ENCODE measurements around the gene BCL11A.

The BCL11A gene

DNA sequence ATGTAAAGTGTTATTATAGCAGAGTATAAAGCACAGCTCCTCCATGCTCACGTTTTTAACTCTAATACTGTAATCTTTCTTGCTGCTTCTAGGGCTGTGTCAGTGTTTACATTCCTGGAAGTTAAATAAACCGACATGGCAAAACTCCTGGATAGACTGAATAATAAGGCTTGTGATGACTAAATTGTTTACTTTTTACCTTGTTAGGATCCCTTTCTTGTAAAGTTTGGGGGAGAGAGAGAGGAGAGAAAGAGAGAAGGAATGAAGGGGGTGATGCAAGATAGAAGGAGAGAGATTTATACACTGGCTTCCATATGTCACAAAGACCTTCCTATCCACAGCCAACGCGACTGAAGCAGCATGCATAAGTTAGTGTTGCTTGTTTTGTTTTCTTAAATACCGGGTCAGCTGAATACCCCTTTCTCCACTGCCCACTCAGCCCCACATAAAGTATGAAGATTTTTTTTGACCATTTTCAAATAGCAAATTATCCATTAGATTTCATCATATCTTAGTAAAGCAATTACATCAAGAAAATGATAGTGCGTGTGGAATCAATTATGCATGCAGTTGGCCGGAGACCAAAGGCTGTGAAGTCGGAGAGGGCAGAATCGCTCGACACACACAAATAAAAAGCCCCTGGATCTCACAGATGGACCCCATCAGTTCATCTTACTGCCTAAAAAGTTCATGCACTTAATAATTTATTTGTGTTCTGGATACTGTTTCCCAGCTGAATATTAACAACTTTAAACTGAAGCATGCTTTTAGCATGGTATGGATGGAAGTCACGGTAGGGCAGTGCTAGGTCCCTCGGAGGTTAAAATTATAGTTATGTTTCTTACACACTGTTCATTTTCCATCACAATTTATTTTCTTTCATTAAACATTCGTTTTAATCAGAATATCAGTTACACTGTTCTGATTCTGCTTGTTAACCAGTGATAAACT lies 20.1 kb downstream of the BCL11A start:
- Mint-ChIP-seq H3K27ac (no peak overlapping the region), H3K4me1 (ENCODE audit: low read depth) (peaks cover 76% of the 10 kb centered on the region), H3K27me3 (no peaks in the 10 kb centered on the region), H3K4me3 (no peak overlapping the region), H3K36me3 (ENCODE audit: low read depth) (peaks cover 36% of the 10 kb centered on the region), H3K9me3 (no peaks in the 10 kb centered on the region)
- intact Hi-C loops (cut with micrococcal nuclease) = no loop called here

DNA sequence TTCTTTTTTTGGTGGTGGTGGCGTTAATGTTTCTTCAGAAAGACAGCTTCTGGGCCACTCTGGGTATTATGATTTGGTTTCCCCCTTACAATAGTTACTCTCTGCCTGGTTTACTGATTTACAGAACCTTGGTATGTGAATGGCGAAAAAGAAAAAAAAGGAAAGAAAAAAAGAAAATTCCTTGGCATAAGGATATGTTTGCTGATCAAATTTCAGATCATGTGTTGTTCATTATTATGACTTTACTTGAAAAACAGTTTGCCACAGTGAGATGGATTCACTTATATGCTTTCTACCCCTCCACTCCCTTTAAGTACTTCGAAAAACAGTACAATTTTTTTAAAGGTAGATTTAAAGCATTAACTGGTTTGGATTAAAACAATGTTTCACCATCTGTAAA lies 21.0 kb downstream of the BCL11A start:
- Mint-ChIP-seq H3K4me3 (no peak overlapping the region), H3K27me3 (no peaks in the 10 kb centered on the region), H3K4me1 (ENCODE audit: low read depth) (peaks cover 85% of the 10 kb centered on the region), H3K36me3 (ENCODE audit: low read depth) (peaks cover 37% of the 10 kb centered on the region), H3K9me3 (no peaks in the 10 kb centered on the region), H3K27ac (peak overlapping the region; percentile 68)
- intact Hi-C loops (cut with micrococcal nuclease) = no loop called here

DNA sequence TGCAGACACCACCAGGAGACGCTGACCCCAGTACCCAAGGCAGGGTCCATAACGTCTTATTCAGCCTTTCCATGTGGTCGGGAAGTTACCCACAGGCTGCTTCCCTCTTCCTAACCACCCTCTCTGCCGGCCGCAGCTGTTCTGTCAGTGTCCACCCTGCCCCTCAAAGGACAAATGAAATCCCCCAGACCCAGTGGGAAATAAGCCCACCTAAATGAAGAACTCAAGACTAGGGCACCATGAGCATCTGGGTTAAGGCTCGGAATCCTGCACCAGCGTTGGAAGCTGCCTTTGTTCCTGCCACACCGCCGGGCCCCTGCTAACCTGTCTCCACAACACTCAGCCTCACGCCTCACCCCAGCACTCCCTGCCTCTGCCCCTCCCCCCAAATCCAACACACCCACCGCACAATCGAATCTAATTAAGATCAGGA lies 21.7 kb downstream of the BCL11A start:
- no peak overlapping the region for H3K4me3 Mint-ChIP-seq
- intact Hi-C loops (cut with micrococcal nuclease) = no loop called here
- H3K4me1 Mint-ChIP-seq (ENCODE audit: low read depth) = peaks cover 92% of the 10 kb centered on the region
- no peaks in the 10 kb centered on the region for H3K27me3 Mint-ChIP-seq
- H3K36me3 Mint-ChIP-seq (ENCODE audit: low read depth) = peaks cover 44% of the 10 kb centered on the region
- peak overlapping the region; percentile 68 for H3K27ac Mint-ChIP-seq
- H3K9me3 Mint-ChIP-seq = no peaks in the 10 kb centered on the region

DNA sequence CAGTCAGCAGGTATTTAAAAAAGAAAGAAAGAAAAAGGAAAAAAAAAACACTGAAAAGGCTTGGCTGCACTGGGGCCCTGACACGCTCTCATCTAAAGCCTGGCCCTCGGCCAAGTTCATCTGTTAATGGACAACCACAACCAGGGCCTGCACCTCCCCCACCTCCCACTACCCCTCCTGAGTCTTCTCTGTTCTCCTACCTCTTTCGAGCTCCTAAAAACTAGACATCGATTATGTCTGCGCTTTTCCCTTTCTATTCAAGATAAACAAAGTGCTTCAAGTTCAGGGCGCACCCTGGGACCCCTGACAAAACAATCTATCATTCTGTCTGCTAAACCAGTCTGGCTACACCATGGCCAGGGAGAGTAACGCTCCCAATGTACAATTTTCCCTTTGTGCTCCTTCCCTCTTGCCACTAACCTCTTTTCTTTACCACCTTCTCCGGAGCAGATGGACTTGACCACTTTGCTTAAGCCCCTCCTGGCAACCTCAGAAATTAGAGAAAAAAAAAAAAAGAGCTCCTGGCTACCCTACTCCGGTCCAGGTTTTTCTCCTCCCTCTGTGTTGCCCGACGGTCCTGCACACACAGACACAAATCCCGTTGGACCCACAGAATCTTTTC lies 22.7 kb downstream of the BCL11A start:
- H3K36me3 Mint-ChIP-seq (ENCODE audit: low read depth) = peaks cover 38% of the 10 kb centered on the region
- H3K9me3 Mint-ChIP-seq = no peaks in the 10 kb centered on the region
- H3K27ac Mint-ChIP-seq = peak overlapping the region; percentile 68
- peaks cover 86% of the 10 kb centered on the region for H3K4me1 Mint-ChIP-seq (ENCODE audit: low read depth)
- intact Hi-C loops (cut with micrococcal nuclease) = no loop called here
- peak overlapping the region; percentile 55 for H3K4me3 Mint-ChIP-seq
- H3K27me3 Mint-ChIP-seq = no peaks in the 10 kb centered on the region

DNA sequence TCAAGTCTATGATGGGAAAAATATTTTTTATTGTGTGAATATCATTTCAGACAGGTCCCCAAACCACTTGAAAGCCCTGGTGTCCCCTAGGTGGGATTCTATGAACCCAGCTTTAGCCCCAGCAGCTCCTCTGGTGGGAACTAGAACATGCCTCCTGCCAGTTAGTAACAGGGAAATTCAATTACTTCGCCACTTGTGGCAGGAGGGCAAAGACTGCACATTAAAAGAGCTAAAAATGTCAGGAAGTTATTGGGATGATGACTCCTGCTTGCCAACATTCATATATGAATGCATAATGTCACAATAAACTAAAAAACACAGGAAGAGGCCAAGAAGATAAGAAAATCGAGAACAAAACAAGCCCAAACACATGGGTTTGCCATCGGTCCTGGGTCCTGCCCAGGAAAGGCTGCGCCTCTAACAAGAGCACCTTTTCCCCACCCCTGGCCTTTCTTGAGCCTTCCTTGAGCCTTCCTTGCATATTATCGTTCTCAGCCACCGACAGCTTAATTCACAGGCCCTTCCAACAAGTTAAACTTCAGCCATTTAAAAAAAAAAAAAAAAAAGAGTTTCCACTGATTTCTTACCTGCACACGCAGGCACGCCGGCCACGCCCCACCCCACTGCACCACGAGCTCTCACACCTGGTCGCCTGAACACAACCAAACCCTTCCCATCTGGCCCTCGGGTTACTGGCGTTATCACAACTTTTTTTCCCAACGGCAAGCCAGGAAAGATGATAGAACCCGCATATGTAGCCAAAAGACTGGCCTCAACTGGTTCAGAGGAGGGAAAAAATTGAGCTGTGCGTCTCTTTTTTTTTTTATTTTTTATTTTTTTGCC lies 23.4 kb downstream of the BCL11A start:
- peaks cover 43% of the 10 kb centered on the region for H3K36me3 Mint-ChIP-seq (ENCODE audit: low read depth)
- H3K9me3 Mint-ChIP-seq = no peaks in the 10 kb centered on the region
- intact Hi-C loops (cut with micrococcal nuclease) = no loop called here
- no peak overlapping the region for H3K4me3 Mint-ChIP-seq
- H3K27ac Mint-ChIP-seq = peak overlapping the region; percentile 68
- H3K27me3 Mint-ChIP-seq = no peaks in the 10 kb centered on the region
- H3K4me1 Mint-ChIP-seq (ENCODE audit: low read depth) = peaks cover 78% of the 10 kb centered on the region

DNA sequence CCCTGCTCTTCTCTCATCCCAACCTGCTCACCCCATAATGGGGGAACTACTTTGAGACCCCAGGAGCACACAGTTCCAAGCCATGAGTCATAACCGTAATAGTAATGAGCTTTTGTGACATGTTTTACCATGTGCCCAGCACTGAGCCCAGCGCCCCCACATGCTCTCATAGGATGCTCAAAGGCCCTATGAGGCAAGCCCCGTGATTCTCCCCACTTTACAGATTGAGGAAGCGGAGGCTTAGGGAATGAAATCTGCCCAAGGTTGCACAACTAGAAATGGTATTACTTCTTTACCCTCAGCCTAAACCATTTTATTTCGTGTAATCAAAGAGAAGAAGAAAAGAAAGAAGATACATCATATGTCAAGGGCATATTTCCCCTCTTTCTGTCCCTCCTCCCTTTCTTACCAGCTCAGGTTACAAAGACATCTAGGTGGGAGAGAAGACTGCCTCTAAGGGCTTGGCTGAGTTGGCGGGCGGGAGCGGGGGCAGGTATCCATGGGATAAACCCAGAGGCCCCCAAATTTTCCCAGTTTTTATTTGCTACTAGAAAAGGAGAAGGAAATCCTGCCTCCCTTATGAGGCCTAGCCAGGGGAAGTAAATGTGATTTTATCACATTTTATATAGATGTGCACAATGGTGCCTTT lies 24.2 kb downstream of the BCL11A start:
- Mint-ChIP-seq H3K27ac (peak overlapping the region; percentile 80), H3K9me3 (no peaks in the 10 kb centered on the region), H3K4me1 (ENCODE audit: low read depth) (peaks cover 72% of the 10 kb centered on the region), H3K4me3 (no peak overlapping the region), H3K36me3 (ENCODE audit: low read depth) (peaks cover 43% of the 10 kb centered on the region), H3K27me3 (no peaks in the 10 kb centered on the region)
- intact Hi-C loops (cut with micrococcal nuclease) = no loop called here

DNA sequence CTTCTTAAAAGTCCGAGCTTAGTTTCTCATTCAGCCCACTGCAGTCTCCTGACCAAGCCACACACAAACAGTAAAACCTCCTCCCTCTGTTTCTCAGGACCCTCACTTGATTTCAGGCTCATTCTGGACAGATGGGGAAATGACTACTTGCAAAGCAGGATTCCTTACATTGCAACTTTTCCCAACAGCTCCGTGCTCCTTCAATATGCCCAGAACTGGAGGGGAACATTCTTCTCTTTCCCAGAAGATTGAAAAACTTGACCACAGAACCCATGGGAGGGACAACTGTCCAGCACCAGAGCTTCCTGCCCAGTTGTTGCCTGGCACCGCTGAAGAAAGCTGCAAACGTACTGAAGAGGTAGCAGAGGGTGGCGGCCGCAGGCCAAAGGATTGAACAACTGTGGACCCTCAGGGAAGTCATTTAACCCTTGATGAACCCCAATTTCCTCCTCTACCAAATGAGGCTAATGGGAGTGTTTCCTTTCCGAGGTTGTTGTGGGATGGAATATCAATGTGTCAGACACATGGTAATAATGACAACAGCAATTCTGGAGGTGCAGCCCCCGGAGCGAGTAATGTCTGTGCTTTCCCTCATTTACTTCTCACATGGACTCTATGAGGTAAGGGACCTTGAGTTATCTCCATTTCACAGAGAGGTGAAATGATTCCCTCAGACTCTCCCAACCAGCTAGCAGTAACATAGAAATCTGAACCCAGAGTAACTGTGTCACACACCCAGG lies 25.0 kb downstream of the BCL11A start:
- Mint-ChIP-seq H3K4me3 (peak overlapping the region; percentile 47), H3K36me3 (ENCODE audit: low read depth) (peaks cover 42% of the 10 kb centered on the region), H3K4me1 (ENCODE audit: low read depth) (peaks cover 70% of the 10 kb centered on the region), H3K27ac (peak overlapping the region; percentile 80), H3K9me3 (no peaks in the 10 kb centered on the region), H3K27me3 (no peaks in the 10 kb centered on the region)
- intact Hi-C loops (cut with micrococcal nuclease) = no loop called here

DNA sequence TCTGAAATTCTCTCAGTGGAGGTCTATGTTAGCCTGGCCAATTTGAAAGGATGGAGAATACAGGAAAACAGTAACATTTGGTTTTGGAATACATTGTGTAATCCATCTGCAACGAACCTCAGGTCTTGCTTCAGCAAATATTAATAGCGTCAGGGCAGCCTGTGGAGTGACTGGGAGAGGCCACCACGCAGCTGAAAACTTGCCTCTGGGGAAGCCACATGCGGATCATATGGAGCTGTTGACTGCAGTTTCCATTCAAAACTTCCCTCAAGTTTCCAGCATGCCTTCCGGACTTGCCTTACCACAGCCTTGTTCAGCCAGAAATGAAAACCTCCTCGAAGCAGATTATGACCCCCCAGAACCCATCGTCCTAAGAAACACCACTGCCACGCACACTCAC lies 25.7 kb downstream of the BCL11A start:
- H3K4me1 Mint-ChIP-seq (ENCODE audit: low read depth) = peaks cover 65% of the 10 kb centered on the region
- H3K36me3 Mint-ChIP-seq (ENCODE audit: low read depth) = peaks cover 40% of the 10 kb centered on the region
- no peaks in the 10 kb centered on the region for H3K27me3 Mint-ChIP-seq
- intact Hi-C loops (cut with micrococcal nuclease) = no loop called here
- H3K9me3 Mint-ChIP-seq = no peaks in the 10 kb centered on the region
- H3K4me3 Mint-ChIP-seq = peak overlapping the region; percentile 47
- H3K27ac Mint-ChIP-seq = peak overlapping the region; percentile 80

DNA sequence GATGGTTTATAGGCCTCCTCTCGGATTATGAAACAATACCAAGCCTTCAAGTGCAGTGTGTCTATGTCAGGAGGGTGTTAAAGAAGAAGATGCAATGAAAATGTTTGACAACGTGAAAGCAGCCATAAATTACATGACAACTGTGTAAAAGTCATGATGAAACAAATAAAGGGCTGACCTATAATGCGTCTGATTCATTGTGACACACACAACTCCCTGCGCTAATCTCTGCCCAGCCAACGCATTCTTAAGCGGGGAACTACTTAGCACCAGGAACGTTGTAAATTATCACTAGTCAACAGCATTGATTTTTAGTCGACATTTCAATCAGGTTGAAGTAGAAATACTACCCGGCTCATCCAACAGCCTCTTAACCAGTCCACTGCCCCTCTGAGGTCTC lies 26.8 kb downstream of the BCL11A start:
- Mint-ChIP-seq H3K9me3 (no peaks in the 10 kb centered on the region), H3K27ac (peak overlapping the region; percentile 80), H3K4me1 (ENCODE audit: low read depth) (peaks cover 68% of the 10 kb centered on the region), H3K36me3 (ENCODE audit: low read depth) (peaks cover 40% of the 10 kb centered on the region), H3K4me3 (no peak overlapping the region), H3K27me3 (no peaks in the 10 kb centered on the region)
- intact Hi-C loops (cut with micrococcal nuclease) = loop anchor here (1.0 kb wide), 1 partner anchor 9 kb away; no protein-coding TSS in a partner anchor

DNA sequence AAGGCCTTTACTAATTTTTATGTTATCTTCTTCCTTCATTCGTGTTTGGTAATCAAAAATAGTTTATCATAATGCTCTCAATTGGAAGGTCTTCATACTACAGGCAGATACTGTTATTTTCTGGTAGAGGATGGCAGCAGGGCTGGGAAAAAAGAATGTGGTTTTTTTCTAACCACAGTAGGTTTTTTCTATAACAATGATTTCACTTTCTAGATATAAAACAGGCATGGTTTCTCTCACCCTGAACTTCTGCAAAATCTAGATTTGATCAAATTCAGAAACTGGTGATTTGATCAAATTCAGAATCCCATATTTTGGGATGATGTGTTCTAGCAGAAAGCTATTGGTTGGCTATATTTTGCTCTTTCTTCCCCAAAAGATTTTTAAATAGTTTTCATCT lies 27.6 kb downstream of the BCL11A start:
- Mint-ChIP-seq H3K27me3 (no peaks in the 10 kb centered on the region), H3K4me3 (no peak overlapping the region), H3K36me3 (ENCODE audit: low read depth) (peaks cover 46% of the 10 kb centered on the region), H3K9me3 (no peaks in the 10 kb centered on the region), H3K27ac (no peak overlapping the region), H3K4me1 (ENCODE audit: low read depth) (peaks cover 68% of the 10 kb centered on the region)
- intact Hi-C loops (cut with micrococcal nuclease) = loop anchor here (1.0 kb wide), 1 partner anchor 9 kb away; no protein-coding TSS in a partner anchor

DNA sequence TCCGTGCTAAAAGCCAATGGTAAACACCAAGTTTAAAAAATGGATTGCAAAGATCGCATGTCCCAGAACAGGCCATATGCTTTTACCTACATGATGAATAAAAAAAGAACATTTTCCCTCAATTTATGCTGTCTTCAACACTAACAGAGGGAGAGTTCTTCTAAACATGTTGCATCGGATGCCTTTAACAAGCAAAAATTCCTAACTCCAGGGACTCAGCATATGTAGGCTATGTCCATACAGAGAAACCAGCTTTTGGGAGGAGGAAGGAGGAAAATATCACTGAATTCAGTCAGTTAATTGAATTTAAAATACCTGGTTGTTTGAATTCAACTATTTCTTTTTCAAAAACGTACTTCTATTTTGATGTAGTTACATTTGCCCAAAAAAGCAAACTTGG lies 28.6 kb downstream of the BCL11A start:
- no peaks in the 10 kb centered on the region for H3K27me3 Mint-ChIP-seq
- H3K9me3 Mint-ChIP-seq = no peaks in the 10 kb centered on the region
- no peak overlapping the region for H3K4me3 Mint-ChIP-seq
- H3K27ac Mint-ChIP-seq = no peak overlapping the region
- intact Hi-C loops (cut with micrococcal nuclease) = no loop called here
- H3K36me3 Mint-ChIP-seq (ENCODE audit: low read depth) = peaks cover 47% of the 10 kb centered on the region
- H3K4me1 Mint-ChIP-seq (ENCODE audit: low read depth) = peaks cover 60% of the 10 kb centered on the region

DNA sequence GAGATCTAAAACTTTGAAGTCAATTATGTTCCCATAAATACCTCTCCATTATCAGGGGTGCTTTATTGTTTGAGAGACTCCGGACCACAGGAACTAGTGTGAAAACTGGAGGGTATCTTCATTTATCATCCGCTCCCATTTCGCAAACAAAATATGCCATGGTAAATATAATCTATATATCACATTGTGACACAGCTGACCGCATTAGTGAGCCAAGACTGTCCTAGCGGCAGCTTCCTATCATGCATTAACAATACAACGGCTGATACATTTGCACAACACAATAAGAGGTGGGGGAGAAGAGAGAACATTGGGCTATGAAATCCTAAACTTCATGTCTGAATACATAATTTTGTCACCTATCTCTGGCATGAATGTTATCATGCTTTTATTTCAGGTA lies 29.5 kb downstream of the BCL11A start:
- H3K27ac Mint-ChIP-seq = no peak overlapping the region
- intact Hi-C loops (cut with micrococcal nuclease) = no loop called here
- H3K27me3 Mint-ChIP-seq = no peaks in the 10 kb centered on the region

DNA sequence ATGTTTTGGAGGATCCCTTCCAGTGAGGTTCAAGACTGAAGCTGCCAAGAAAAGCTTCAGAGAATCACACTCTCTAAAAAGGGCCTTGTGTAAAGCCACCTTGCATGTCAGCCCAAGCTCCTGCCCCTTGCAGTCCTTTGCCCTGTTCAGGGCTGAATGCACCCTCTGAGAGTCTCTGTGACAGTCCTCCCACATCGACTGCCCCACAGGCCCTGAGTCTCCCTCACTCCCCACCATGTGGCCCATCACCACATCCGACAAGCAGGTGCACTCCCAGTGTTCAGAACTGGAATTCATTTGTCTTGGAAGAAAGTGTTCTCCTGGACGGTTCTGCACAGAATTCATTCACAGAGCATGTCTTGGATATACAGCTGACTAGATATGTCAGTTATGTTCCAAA lies 31.0 kb downstream of the BCL11A start:
- H3K36me3 Mint-ChIP-seq (ENCODE audit: low read depth) = peaks cover 47% of the 10 kb centered on the region
- intact Hi-C loops (cut with micrococcal nuclease) = no loop called here
- no peak overlapping the region for H3K27ac Mint-ChIP-seq
- peaks cover 44% of the 10 kb centered on the region for H3K4me1 Mint-ChIP-seq (ENCODE audit: low read depth)
- H3K27me3 Mint-ChIP-seq = no peaks in the 10 kb centered on the region
- no peak overlapping the region for H3K4me3 Mint-ChIP-seq
- no peaks in the 10 kb centered on the region for H3K9me3 Mint-ChIP-seq

More for the DNA sequence above, 29.5 kb downstream of the BCL11A start:
- H3K36me3 Mint-ChIP-seq (ENCODE audit: low read depth) = peaks cover 47% of the 10 kb centered on the region
- H3K9me3 Mint-ChIP-seq = no peaks in the 10 kb centered on the region
- H3K4me3 Mint-ChIP-seq = no peak overlapping the region
- H3K4me1 Mint-ChIP-seq (ENCODE audit: low read depth) = peaks cover 51% of the 10 kb centered on the region
